22Rv1 (cell line): Measurements from ENCODE around the gene GRHPR.
A peak's percentile ranks its signal among the peaks of the same experiment; 100 is the strongest.

Experiments used
- H3K27ac ChIP-seq: fragments of 450-650 bp; 2 replicates; pipeline ENCODE4 v1.5.1; 2017
- CTCF ChIP-seq: fragments of 450-650 bp; IDR thresholded peaks from 2 replicates; pipeline ENCODE4 v1.5.1; 2017; ENCODE audit warnings: mild to moderate bottlenecking
- ZFX ChIP-seq: fragments of 450-650 bp; IDR thresholded peaks from 2 replicates; pipeline ENCODE4 v1.6.1; 2017; ENCODE audit warnings: antibody characterized with exemption, borderline replicate concordance

GRHPR gene

DNA sequence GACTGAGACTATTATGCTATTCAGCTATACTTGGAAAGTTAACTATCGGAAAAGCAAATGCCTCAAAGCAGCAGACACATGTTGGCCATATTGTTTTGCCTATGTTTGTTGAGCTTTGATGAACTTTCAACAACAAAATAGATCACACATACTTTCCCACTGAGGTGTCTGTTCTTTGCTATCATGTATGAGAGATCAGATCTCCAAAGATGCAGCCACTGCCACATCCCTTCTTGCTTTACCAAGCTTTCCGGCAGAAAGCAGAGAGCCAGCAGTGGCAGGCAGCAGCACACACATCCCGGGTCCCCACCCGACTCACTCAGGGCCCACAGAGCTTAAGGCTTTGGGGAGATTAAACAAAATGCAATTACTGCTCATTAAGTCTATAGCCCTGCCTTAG, 23.9 kb downstream of the GRHPR start:
- TF ChIP-seq CTCF = no peak
- no peak for TF ChIP-seq ZFX
- H3K27ac ChIP-seq = peak overlapping the region; percentile 79

- peak overlapping the region; percentile 79 for H3K27ac ChIP-seq
- no peak for TF ChIP-seq CTCF
- no peak for TF ChIP-seq ZFX
These were observed 24.6 kb downstream of the GRHPR start for GRCh38 chr9:37447111-37447510.

- peak overlapping the region; percentile 30 for H3K27ac ChIP-seq
- TF ChIP-seq CTCF (no peak), ZFX (no peak)
These were observed 27.6 kb downstream of the GRHPR start for GRCh38 chr9:37449862-37450632.

DNA sequence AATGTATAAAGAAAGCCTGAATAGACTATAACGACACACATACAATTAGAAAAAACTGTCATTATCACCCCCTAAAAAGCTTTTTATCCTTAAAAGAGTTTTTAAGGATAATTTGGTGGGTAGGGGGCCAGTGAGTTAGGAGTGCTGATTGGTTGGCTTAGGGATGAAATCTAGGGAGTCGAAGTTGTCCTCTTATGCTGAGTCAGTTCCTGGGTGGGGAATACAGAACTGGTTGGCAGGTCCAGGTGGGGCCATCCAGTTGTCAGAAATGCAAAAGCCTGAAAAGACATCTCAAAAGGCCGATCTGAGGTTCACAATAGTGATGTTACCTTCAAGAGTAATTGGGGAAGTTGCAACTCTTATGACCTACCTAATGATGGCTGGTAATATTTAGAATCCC, 29.1 kb downstream of the GRHPR start:
- H3K27ac ChIP-seq = peak overlapping the region; percentile 68
- TF ChIP-seq CTCF = no peak
- TF ChIP-seq ZFX = no peak

DNA sequence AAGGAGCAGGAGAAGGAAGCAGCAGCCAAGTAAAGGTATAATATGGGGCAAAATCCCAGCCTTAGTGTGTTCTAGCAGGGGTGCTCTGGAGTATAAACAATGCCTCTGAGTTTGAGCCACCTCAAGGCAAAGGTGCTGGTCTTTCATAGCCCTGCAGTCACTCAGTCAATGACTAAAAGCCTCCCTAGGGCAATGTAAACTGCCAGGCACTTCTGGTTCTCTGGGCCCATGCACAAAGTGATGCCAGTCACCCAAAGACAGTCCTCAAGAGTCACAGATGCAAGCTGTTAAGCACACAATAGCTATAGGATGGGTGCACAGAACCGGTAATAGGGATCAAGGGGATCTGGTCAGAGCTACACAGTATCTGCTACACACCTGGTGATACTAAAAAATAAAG, 30.1 kb downstream of the GRHPR start:
- H3K27ac ChIP-seq = peak overlapping the region; percentile 68
- no peak for TF ChIP-seq ZFX
- TF ChIP-seq CTCF = no peak

- peak overlapping the region; percentile 68 for H3K27ac ChIP-seq
- TF ChIP-seq ZFX = no peak
- TF ChIP-seq CTCF = no peak
These were observed 31.3 kb downstream of the GRHPR start for GRCh38 chr9:37453827-37454226.

DNA sequence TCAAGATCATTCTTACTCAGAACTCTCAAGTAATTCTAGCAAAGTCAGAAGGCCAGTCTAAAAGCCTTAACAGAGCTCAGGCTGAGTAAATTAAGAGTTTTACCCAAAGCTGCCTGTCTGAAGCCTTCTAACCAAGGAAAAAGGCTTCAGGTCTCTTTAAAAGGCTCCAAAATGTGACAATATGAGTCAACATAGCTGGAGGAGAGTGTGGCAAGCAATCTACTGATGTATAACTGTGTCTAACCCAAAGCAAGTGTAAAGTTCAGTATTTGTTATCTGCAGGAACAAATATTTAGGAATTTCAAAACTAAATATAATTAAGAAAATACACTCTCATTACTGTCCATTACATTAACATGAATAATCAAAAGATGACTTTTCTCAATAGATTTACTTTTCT, 31.7 kb downstream of the GRHPR start:
- H3K27ac ChIP-seq = peak overlapping the region; percentile 68
- no peak for TF ChIP-seq ZFX
- no peak for TF ChIP-seq CTCF
